ENCODE results near the gene ASB15.

The ASB15 gene

GRCh38 chr7:123600876-123601275, 745 bp upstream of the ASB15 start:
- H3K9me3 ChIP-seq (ENCODE audit: insufficient read depth, low read length, severe bottlenecking), result no peaks in the 10 kb centered on the region
- H3K4me2 ChIP-seq (ENCODE audit: insufficient read depth, low read length), result no peak overlapping the region
- no peaks in the 10 kb centered on the region for H3K36me3 ChIP-seq (ENCODE audit: insufficient read depth, low read length)
- no peak overlapping the region for H3K9ac ChIP-seq (ENCODE audit: low read depth, low read length)
- no peak overlapping the region for H3K27ac ChIP-seq (ENCODE audit: low read length)
- no peak for ATAC-seq (ENCODE audit: insufficient read depth, low read depth)
- TF ChIP-seq EZH2 (IDR thresholded peaks at IDR 0.05; ENCODE audit: borderline replicate concordance, low read depth, low read length, severe bottlenecking), result no peak
- TF ChIP-seq CTCF (IDR thresholded peaks at IDR 0.05; ENCODE audit: borderline replicate concordance, extremely low read depth, low read length, poor library complexity, severe bottlenecking), result no peak
- H2AFZ ChIP-seq (ENCODE audit: low read depth, low read length), result no peak overlapping the region
- H3K4me1 ChIP-seq (ENCODE audit: insufficient read depth, low read length), result no peaks in the 10 kb centered on the region
- H3K4me3 ChIP-seq (ENCODE audit: low read depth in 1 of 2, low read length in 2 of 2), result no peak overlapping the region
- DNase-seq, result no peak
- H3K27me3 ChIP-seq (ENCODE audit: insufficient read depth, low read length, poor library complexity), result no peaks in the 10 kb centered on the region
- no peaks in the 10 kb centered on the region for H3K79me2 ChIP-seq (ENCODE audit: insufficient read depth, low read length)
- no peaks in the 10 kb centered on the region for H4K20me1 ChIP-seq (ENCODE audit: insufficient read depth, low read length)

DNA sequence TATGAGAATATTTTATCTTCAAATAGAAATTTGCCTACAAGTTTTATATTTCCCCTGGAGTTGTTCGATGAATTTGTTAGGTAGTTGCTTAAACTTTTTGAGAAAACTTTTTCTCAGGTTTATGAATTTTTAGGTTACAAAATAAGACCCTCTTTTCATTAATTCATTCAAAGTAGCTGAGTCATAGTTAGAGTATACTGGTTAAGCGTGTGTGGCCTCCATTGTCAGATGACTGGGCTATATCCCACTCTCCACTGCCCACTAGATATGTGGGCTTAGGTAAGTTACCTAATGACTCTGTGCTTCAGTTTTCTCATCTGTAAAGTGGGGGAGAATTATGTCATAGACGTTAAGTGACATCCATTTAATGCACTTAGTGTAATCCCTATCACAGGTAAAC, 1.0 kb downstream of the ASB15 start:
- no peak for ATAC-seq (ENCODE audit: insufficient read depth, low read depth)
- TF ChIP-seq CTCF (IDR thresholded peaks at IDR 0.05; ENCODE audit: borderline replicate concordance, extremely low read depth, low read length, poor library complexity, severe bottlenecking) (no peak), EZH2 (IDR thresholded peaks at IDR 0.05; ENCODE audit: borderline replicate concordance, low read depth, low read length, severe bottlenecking) (no peak)
- Histone ChIP-seq H3K27me3 (ENCODE audit: insufficient read depth, low read length, poor library complexity) (no peaks in the 10 kb centered on the region), H3K79me2 (ENCODE audit: insufficient read depth, low read length) (no peaks in the 10 kb centered on the region), H3K9ac (ENCODE audit: low read depth, low read length) (no peak overlapping the region), H3K4me1 (ENCODE audit: insufficient read depth, low read length) (no peaks in the 10 kb centered on the region), H3K27ac (ENCODE audit: low read length) (no peak overlapping the region), H3K9me3 (ENCODE audit: insufficient read depth, low read length, severe bottlenecking) (no peaks in the 10 kb centered on the region), H3K4me3 (ENCODE audit: low read depth in 1 of 2, low read length in 2 of 2) (no peak overlapping the region), H2AFZ (ENCODE audit: low read depth, low read length) (no peak overlapping the region), H3K4me2 (ENCODE audit: insufficient read depth, low read length) (no peak overlapping the region), H4K20me1 (ENCODE audit: insufficient read depth, low read length) (no peaks in the 10 kb centered on the region), H3K36me3 (ENCODE audit: insufficient read depth, low read length) (no peaks in the 10 kb centered on the region)
- no peak for DNase-seq

DNA sequence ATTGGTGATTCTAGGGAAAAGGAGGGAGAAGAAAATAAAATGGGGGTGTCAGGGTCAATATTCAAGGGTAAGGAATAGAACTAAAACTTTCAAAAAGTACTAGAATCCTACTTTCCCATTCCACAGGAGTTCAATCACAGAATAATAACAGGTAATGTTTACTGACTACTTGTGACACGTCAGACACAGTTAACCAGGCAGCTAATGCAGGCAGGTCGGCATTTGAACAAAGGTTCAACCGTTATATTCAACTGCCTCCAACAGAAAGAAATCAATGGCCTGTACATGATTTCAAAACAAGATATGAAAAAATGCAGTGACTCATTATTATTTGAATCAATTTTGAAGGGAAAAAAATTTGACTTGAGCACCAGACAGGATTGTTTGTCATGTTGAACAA, 3.1 kb downstream of the ASB15 start:
- Histone ChIP-seq H3K27me3 (ENCODE audit: insufficient read depth, low read length, poor library complexity) (no peaks in the 10 kb centered on the region), H3K4me1 (ENCODE audit: insufficient read depth, low read length) (no peaks in the 10 kb centered on the region), H3K4me2 (ENCODE audit: insufficient read depth, low read length) (no peak overlapping the region), H2AFZ (ENCODE audit: low read depth, low read length) (no peak overlapping the region), H3K9me3 (ENCODE audit: insufficient read depth, low read length, severe bottlenecking) (no peaks in the 10 kb centered on the region), H3K4me3 (ENCODE audit: low read depth in 1 of 2, low read length in 2 of 2) (no peak overlapping the region), H3K27ac (ENCODE audit: low read length) (no peak overlapping the region), H3K79me2 (ENCODE audit: insufficient read depth, low read length) (no peaks in the 10 kb centered on the region), H3K36me3 (ENCODE audit: insufficient read depth, low read length) (no peaks in the 10 kb centered on the region), H3K9ac (ENCODE audit: low read depth, low read length) (no peak overlapping the region), H4K20me1 (ENCODE audit: insufficient read depth, low read length) (no peaks in the 10 kb centered on the region)
- DNase-seq (no peak), ATAC-seq (ENCODE audit: insufficient read depth, low read depth) (no peak)
- TF ChIP-seq EZH2 (IDR thresholded peaks at IDR 0.05; ENCODE audit: borderline replicate concordance, low read depth, low read length, severe bottlenecking), result no peak
- TF ChIP-seq CTCF (IDR thresholded peaks at IDR 0.05; ENCODE audit: borderline replicate concordance, extremely low read depth, low read length, poor library complexity, severe bottlenecking), result no peak

DNA sequence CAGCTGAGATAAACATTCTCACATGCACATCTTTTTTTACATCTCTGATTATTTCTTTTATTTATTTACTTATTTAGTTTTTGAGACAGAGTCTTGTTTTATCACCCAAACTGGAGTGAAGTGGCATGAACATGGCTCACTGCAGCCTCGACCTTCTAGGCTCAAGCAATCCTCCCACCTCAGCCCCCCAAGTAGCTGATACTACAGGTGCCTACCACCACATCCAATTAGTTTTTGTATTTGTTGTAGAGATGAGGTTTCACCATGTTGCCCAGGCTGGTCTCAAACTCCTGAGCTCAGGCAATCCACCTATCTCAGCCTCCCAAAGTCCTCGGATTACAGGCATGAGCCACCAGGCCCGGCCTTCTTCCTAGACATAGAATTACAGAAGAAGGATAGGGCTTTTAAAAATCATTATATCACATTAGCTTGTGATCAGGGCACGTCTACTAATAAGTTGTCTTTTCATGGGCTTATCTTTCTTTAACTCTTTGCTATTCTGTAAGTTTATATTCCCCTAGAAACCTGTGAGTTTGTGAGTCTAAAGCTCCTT, 5.9 kb downstream of the ASB15 start:
- no peak overlapping the region for H2AFZ ChIP-seq (ENCODE audit: low read depth, low read length)
- DNase-seq (no peak), ATAC-seq (ENCODE audit: insufficient read depth, low read depth) (no peak)
- no peak overlapping the region for H3K4me2 ChIP-seq (ENCODE audit: insufficient read depth, low read length)
- no peaks in the 10 kb centered on the region for H3K27me3 ChIP-seq (ENCODE audit: insufficient read depth, low read length, poor library complexity)
- no peaks in the 10 kb centered on the region for H3K36me3 ChIP-seq (ENCODE audit: insufficient read depth, low read length)
- no peak overlapping the region for H3K9ac ChIP-seq (ENCODE audit: low read depth, low read length)
- H3K27ac ChIP-seq (ENCODE audit: low read length), result no peak overlapping the region
- H3K9me3 ChIP-seq (ENCODE audit: insufficient read depth, low read length, severe bottlenecking), result no peaks in the 10 kb centered on the region
- no peaks in the 10 kb centered on the region for H3K4me1 ChIP-seq (ENCODE audit: insufficient read depth, low read length)
- no peak overlapping the region for H3K4me3 ChIP-seq (ENCODE audit: low read depth in 1 of 2, low read length in 2 of 2)
- no peaks in the 10 kb centered on the region for H4K20me1 ChIP-seq (ENCODE audit: insufficient read depth, low read length)
- H3K79me2 ChIP-seq (ENCODE audit: insufficient read depth, low read length), result no peaks in the 10 kb centered on the region
- TF ChIP-seq CTCF (IDR thresholded peaks at IDR 0.05; ENCODE audit: borderline replicate concordance, extremely low read depth, low read length, poor library complexity, severe bottlenecking), result no peak
- no peak for TF ChIP-seq EZH2 (IDR thresholded peaks at IDR 0.05; ENCODE audit: borderline replicate concordance, low read depth, low read length, severe bottlenecking)
